ENCODE data around the gene TACC2.

DNA sequence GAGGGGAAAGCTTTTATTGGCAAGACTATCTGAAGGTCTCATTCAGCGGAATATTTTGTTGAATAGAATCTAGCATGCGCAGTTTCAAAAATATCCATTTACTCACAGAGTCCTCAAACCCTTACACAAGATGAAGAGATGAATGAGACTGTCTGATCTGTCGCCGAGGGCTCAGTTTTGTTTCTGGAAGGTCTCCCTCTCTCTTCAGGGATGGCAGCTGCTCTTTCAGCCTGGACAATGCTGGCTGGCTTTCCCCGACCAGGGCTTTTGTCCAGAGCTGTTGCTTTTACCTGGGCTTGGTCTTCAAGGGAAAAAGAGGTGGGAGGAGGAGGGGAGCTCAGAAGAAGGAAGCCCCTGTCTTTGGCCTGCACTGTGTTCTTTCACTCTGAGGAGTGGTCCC is 200.2 kb downstream of the TACC2 start:
- TF ChIP-seq, protein P1, sequence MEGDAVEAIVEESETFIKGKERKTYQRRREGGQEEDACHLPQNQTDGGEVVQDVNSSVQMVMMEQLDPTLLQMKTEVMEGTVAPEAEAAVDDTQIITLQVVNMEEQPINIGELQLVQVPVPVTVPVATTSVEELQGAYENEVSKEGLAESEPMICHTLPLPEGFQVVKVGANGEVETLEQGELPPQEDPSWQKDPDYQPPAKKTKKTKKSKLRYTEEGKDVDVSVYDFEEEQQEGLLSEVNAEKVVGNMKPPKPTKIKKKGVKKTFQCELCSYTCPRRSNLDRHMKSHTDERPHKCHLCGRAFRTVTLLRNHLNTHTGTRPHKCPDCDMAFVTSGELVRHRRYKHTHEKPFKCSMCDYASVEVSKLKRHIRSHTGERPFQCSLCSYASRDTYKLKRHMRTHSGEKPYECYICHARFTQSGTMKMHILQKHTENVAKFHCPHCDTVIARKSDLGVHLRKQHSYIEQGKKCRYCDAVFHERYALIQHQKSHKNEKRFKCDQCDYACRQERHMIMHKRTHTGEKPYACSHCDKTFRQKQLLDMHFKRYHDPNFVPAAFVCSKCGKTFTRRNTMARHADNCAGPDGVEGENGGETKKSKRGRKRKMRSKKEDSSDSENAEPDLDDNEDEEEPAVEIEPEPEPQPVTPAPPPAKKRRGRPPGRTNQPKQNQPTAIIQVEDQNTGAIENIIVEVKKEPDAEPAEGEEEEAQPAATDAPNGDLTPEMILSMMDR (IDR thresholded peaks at IDR 0.05; ENCODE audit: borderline replicate concordance, extremely low read depth, low read length, poor library complexity, severe bottlenecking): no peak
- no peak for TF ChIP-seq EZH2 (IDR thresholded peaks at IDR 0.05; ENCODE audit: borderline replicate concordance, low read depth, low read length, severe bottlenecking)

All from DND-41 (cell line).